Heart left ventricle (tissue), 13 donors: ENCODE results near the gene SIK1.
"Not testable (repeated sequence)": the region's sequence is repeated elsewhere in the genome, so short reads cannot be mapped to it uniquely, and the experiment has no call there.

Experiments used
- CTCF ChIP-seq, 12 donors: fragments of 200-600 bp; sonication (generic) in 4 of 12; IDR thresholded peaks; one replicate each; pipeline versions ENCODE4 v1.5.0 to v1.8.0; 2018 to 2022; ENCODE audit warnings: antibody characterized with exemption in 12 of 12, mild to moderate bottlenecking in 5 of 12
- POLR2A ChIP-seq, 2 donors: fragments of 450-650 bp; IDR thresholded peaks; one replicate each; pipeline ENCODE4 v1.6.1; 2017; ENCODE audit warnings: antibody characterized with exemption in 2 of 2, mild to moderate bottlenecking in 2 of 2, moderate library complexity in 2 of 2
- donor health status: ischemic (EF 13 %, LVEDD 7.1; RV severe dilation, severe dysfunction).
- donor health status: DM: no; HTN: yes; CAD: no.
- donor health status: DM: no; HTN: no; CAD: no.
- donor health status: ischemic (EF 25% LVEDD 6.9; RV normal size, moderate dysfunction).
- donor health status: ischemic (EF 25% LVEDD 5.7; RV mildly dilated, moderate dysfunction).
- donor health status: ischemic (EF 35%, LVEDD 5.7; RV mildly dilated, moderate dysfunction).
- donor health status: nonischemic (EF 11% LVEDD 7.7; RV severe dilation, severe dysfunction).
- donor health status: DM: yes; HTN: yes; CAD: no.
- donor health status: PGD.
- donor health status: ischemic (EF 29% LVEDD 5.4; RV normal size, mild dysfunction).
- donor health status: nonischemic (EF 23%, LVEDD 6.1; RV moderate dilation, normal function).

- TF ChIP-seq CTCF, POLR2A (IDR thresholded peaks at IDR 0.05): not testable (repeated sequence)
These were observed 19.5 kb upstream of the SIK1 start for GRCh38 chr21:43446277-43446932.
